GM12878 (cell line): ENCODE measurements around the gene MOAP1. TPM values are rescaled to one million over a fixed set of nuclear protein-coding genes. Genes with fewer than 3 reads are reported as not detected.

ENCODE experiments used
- ATAC-seq: fragments of 200-7000 bp; cut with Tn5 transposase; 3 replicates; pipeline ENCODE4 v1.9.1; 2020; ENCODE audit warnings: mild to moderate bottlenecking, moderate library complexity
- BruUV-seq: library from RNA; stranded (reverse); fragments of 400-500 nt; replicated peaks from 2 replicates; lab custom pipeline; 2021; lab: Mats Ljungman, UMichigan
- CTCF ChIA-PET: fragments of 300-600 bp; sonication (Branson Sonifier 250); formaldehyde crosslinking; extraction: SDS; loops from one replicate; lab custom pipeline; 2021; ENCODE audit warnings: inconsistent platforms; lab: Yijun Ruan, JAX
- POLR2A ChIA-PET: fragments of 350-600 bp; formaldehyde crosslinking; extraction: SDS; loops from one replicate; lab custom pipeline; 2021; ENCODE audit warnings: inconsistent platforms; lab: Charles Lee
- RAD21 ChIA-PET: fragments of 300-600 bp; sonication (Branson Sonifier 250); formaldehyde crosslinking; loops from one replicate; lab custom pipeline; 2023; ENCODE audit warnings: antibody characterized with exemption; ENCODE audit not compliant: unreplicated experiment; lab: Charles Lee
- SMC1A ChIA-PET: fragments of 300-600 bp; sonication (Branson Sonifier 250); formaldehyde crosslinking; loops from one replicate; lab custom pipeline; 2023; ENCODE audit not compliant: unreplicated experiment, uncharacterized antibody; lab: Charles Lee
- DNase-seq: peaks from one replicate; pipeline ENCODE4 v3.0.0-alpha.2; 2011; ENCODE audit warnings: low read depth, low spot score
- FAIRE-seq: peaks from 3 replicates; lab custom pipeline; 2011; peaks lifted over from hg19 to GRCh38; lab: Jason Lieb, UNC
- H2AFZ ChIP-seq: 2 replicates; pipeline ENCODE4 v1.6.0; 2011; ENCODE audit warnings: low read depth, low read length, control low read depth; ENCODE audit not compliant: control insufficient read depth
- H3K27ac ChIP-seq: 2 replicates; pipeline ENCODE4 v1.5.1; 2011; ENCODE audit warnings: control low read depth; ENCODE audit not compliant: control insufficient read depth, insufficient read depth
- H3K27me3 ChIP-seq, 2 experiments: replicated peaks in 1 of 2; 2 replicates each; pipeline versions ENCODE4 v1.6.0 to v1.6.1; 2011; ENCODE audit warnings: low read length in 1 of 2; ENCODE audit not compliant: control insufficient read depth in 2 of 2, insufficient read depth in 2 of 2
- H3K36me3 ChIP-seq, 2 experiments: 2 replicates each; pipeline ENCODE4 v1.5.1; 2011; ENCODE audit warnings: low read length in 1 of 2; ENCODE audit not compliant: control insufficient read depth in 2 of 2, insufficient read depth in 2 of 2
- H3K4me1 ChIP-seq: 2 replicates; pipeline ENCODE4 v1.6.1; 2011; ENCODE audit warnings: mild to moderate bottlenecking, low read length, moderate library complexity, mixed read lengths; ENCODE audit not compliant: control insufficient read depth, insufficient read depth
- H3K4me2 ChIP-seq: 2 replicates; pipeline ENCODE4 v1.6.0; 2011; ENCODE audit warnings: control low read depth; ENCODE audit not compliant: control insufficient read depth, insufficient read depth
- H3K4me3 ChIP-seq: fragments of 200-600 bp; sonication (generic); 2 replicates; pipeline ENCODE4 v1.5.1; 2016
- H3K79me2 ChIP-seq: 2 replicates; pipeline ENCODE4 v1.6.0; 2011; ENCODE audit warnings: low read length; ENCODE audit not compliant: control insufficient read depth, insufficient read depth
- H3K9ac ChIP-seq: 2 replicates; pipeline ENCODE4 v1.8.0; 2011; ENCODE audit warnings: low read length, control low read depth, mixed read lengths; ENCODE audit not compliant: control insufficient read depth, insufficient read depth
- H3K9me3 ChIP-seq: replicated peaks from 3 replicates; pipeline ENCODE4 v1.5.1; 2011; ENCODE audit warnings: mild to moderate bottlenecking, low read length; ENCODE audit not compliant: control insufficient read depth, insufficient read depth
- H4K20me1 ChIP-seq: 2 replicates; pipeline ENCODE4 v1.6.0; 2011; ENCODE audit not compliant: control insufficient read depth, insufficient read depth
- ATF7 ChIP-seq: fragments of 450-650 bp; IDR thresholded peaks from 2 replicates; pipeline ENCODE4 v1.6.1; 2016; ENCODE audit warnings: low read depth, mild to moderate bottlenecking
- BACH1 ChIP-seq: fragments of 450-650 bp; IDR thresholded peaks from 2 replicates; pipeline ENCODE4 v1.6.1; 2017; ENCODE audit warnings: mild to moderate bottlenecking, borderline replicate concordance
- KLF5 ChIP-seq: fragments of 450-650 bp; IDR thresholded peaks from 2 replicates; pipeline ENCODE4 v1.6.1; 2014; ENCODE audit warnings: mild to moderate bottlenecking; ENCODE audit not compliant: partially characterized antibody
- MXI1 ChIP-seq: fragments of 150-350 bp; IDR thresholded peaks from 2 replicates; pipeline ENCODE4 v1.6.1; 2011; ENCODE audit warnings: low read depth, mild to moderate bottlenecking, inconsistent platforms, low read length, improper control_type of control experiment
- RB1 ChIP-seq: fragments of 450-650 bp; formaldehyde crosslinking; IDR thresholded peaks from 2 replicates; pipeline ENCODE4 v1.6.1; 2017; ENCODE audit warnings: mild to moderate bottlenecking, borderline replicate concordance
- SUPT20H ChIP-seq: IDR thresholded peaks from 2 replicates; pipeline ENCODE4 v1.6.1; 2011; ENCODE audit warnings: low read depth, mild to moderate bottlenecking, low read length, moderate library complexity, borderline replicate concordance; ENCODE audit not compliant: control insufficient read depth
- ZBTB11 ChIP-seq: fragments of 450-650 bp; formaldehyde crosslinking; IDR thresholded peaks from 2 replicates; pipeline ENCODE4 v1.5.0; 2022; ENCODE audit warnings: mild to moderate bottlenecking, missing genetic modification characterization
- WGBS: methylation state at CpG from one replicate; pipeline ENCODE4 v1.1.6; 2016; ENCODE audit warnings: low lambda C conversion rate; ENCODE audit not compliant: insufficient replicate concordance, insufficient coverage; ENCODE audit errors: missing lambda C conversion rate; 5-methylcytosine and 5-hydroxymethylcytosine counted together
- in situ Hi-C: fragments of 300-500 bp; cut with MboI; formaldehyde crosslinking; loops from 9 replicates; pipeline ENCODE4 v1.14.3; 2018; ENCODE audit warnings: mixed read lengths
- intact Hi-C: fragments of 100-400 bp; cut with micrococcal nuclease; formaldehyde crosslinking; loops from one replicate; pipeline ENCODE4 v1.14.2; 2022; ENCODE audit not compliant: unreplicated experiment
- polyA plus RNA-seq, 11 experiments: library from polyadenylated mRNA; depleted of rRNA in 4 of 11; unstranded in 6 of 11; stranded (reverse) in 5 of 11; fragments of >200 nt; fragmentation: Nextera tagmentation in 4 of 11; fragmentation: Illumina TruSeq in 1 of 11; extraction: Ambion mirVana in 4 of 11; extraction: Trizol in 1 of 11; gene quantifications; 1 replicate in 1 of 11; 2 replicates in 10 of 11; pipeline versions ENCODE4 v1.2.1 to v1.2.3, GENCODE V29; 2011 to 2016; ENCODE audit warnings: inconsistent platforms in 2 of 11, missing spikeins in 2 of 11, low read depth in 1 of 11
- total RNA-seq, 4 experiments: library from RNA; depleted of rRNA in 3 of 4; stranded (reverse); fragments of >200 nt in 3 of 4; fragmentation: Illumina TruSeq in 1 of 4; extraction: Trizol in 1 of 4; gene quantifications; 2 replicates each; pipeline versions ENCODE4 v1.2.1 to v1.2.3, GENCODE V29; 2013 to 2021
- TF ChIP-seq, protein P1 (sequence below): fragments of 150-350 bp; IDR thresholded peaks from 2 replicates; pipeline ENCODE4 v1.6.1; 2016; ENCODE audit warnings: low read depth, low read length
- TF ChIP-seq, protein P2 (sequence below): IDR thresholded peaks from 2 replicates; pipeline ENCODE4 v1.6.1; 2011; ENCODE audit warnings: low read depth, mild to moderate bottlenecking, low read length, moderate library complexity, borderline replicate concordance; ENCODE audit errors: extremely low read depth
- TF ChIP-seq, protein P3 (sequence below), 3 experiments: IDR thresholded peaks in 2 of 3; conservative IDR thresholded peaks in 1 of 3; 2 replicates each; pipeline ENCODE4 v1.5.1; 2011; ENCODE audit warnings: low read depth in 3 of 3, low read length in 3 of 3, mild to moderate bottlenecking in 3 of 3, control low read depth in 2 of 3, moderate library complexity in 2 of 3, inconsistent platforms in 1 of 3, mixed read lengths in 1 of 3; ENCODE audit not compliant: control insufficient read depth in 2 of 3, insufficient read depth in 1 of 3; ENCODE audit errors: extremely low read depth in 1 of 3

The MOAP1 gene
- total and polyA plus RNA-seq, 10 of the 15 experiments (the other 5 are each of a cell fraction or from before 2014, with no cell fraction given): 3.1 to 51.9 (median 11.4) TPM

DNA sequence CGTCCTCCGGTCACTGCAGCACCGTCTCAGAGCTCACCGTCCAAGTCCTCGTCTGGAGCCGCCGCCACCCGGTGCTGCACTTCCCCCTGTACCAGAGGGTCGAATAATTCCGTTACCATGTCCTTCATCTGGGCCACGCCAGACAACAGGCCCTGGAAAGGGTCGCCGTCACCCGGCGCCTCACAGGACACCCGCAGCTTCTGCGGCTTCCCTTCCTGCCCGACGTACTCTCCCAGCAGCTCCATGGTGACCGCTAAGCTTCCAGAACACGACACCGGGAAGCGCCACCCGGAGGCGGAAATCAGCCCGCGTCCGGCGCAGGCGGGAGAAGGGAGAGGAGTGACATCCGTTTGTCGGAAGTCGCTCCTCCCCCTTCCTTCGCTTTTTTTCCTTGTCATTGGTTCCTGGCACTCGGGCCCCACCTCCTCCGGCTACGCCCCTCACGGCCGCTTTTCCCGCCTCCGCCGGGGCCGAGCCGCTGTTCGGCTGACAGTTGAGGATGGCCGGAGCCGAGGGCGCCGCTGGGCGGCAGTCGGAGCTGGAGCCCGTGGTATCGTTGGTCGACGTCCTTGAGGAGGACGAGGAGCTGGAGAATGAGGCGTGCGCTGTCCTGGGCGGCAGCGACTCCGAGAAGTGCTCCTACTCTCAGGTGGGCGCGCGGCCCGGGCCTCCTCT is 22.2 kb upstream of the MOAP1 start, which contains the start of the genes GON7 and UBR7 (continued):
- TF ChIP-seq, protein P1, sequence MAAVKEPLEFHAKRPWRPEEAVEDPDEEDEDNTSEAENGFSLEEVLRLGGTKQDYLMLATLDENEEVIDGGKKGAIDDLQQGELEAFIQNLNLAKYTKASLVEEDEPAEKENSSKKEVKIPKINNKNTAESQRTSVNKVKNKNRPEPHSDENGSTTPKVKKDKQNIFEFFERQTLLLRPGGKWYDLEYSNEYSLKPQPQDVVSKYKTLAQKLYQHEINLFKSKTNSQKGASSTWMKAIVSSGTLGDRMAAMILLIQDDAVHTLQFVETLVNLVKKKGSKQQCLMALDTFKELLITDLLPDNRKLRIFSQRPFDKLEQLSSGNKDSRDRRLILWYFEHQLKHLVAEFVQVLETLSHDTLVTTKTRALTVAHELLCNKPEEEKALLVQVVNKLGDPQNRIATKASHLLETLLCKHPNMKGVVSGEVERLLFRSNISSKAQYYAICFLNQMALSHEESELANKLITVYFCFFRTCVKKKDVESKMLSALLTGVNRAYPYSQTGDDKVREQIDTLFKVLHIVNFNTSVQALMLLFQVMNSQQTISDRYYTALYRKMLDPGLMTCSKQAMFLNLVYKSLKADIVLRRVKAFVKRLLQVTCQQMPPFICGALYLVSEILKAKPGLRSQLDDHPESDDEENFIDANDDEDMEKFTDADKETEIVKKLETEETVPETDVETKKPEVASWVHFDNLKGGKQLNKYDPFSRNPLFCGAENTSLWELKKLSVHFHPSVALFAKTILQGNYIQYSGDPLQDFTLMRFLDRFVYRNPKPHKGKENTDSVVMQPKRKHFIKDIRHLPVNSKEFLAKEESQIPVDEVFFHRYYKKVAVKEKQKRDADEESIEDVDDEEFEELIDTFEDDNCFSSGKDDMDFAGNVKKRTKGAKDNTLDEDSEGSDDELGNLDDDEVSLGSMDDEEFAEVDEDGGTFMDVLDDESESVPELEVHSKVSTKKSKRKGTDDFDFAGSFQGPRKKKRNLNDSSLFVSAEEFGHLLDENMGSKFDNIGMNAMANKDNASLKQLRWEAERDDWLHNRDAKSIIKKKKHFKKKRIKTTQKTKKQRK: no peak
- TF ChIP-seq RB1 (peak; percentile 99), BACH1 (peak; percentile 51; the same call in 1 of the 2 replicates), ATF7 (peak; percentile 13; the same call in 1 of the 2 replicates), SUPT20H (no peak)
- TF ChIP-seq, protein P2, sequence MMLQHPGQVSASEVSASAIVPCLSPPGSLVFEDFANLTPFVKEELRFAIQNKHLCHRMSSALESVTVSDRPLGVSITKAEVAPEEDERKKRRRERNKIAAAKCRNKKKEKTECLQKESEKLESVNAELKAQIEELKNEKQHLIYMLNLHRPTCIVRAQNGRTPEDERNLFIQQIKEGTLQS: no peak

DNA sequence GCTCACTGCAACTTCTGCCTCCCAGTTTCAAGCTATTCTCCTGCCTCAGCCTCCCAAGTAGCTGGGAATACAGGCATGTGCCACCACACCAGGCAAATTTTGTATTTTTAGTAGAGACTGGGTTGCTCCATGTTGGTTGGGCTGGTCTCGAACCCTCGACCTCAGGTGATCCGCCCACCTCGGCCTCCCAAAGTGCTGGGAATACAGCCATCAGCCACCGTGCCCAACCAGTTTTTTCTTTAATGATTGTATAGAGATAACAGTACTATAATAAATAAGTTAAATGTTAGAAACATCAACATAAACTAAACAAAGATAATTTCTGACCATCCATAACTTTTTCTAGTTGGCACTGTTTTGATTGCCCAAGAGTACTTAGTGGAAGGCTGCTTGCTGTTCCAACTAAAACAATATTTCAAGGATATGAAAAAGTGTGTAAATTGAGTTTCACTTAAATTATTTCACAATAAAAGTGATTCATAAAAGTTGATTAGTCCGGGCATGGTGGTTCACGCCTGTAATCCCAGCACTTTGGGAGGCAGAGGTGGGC is 16.5 kb upstream of the MOAP1 start:
- no peaks in the 10 kb centered on the region for H3K27me3 ChIP-seq
- no peaks in the 10 kb centered on the region; a peak in 1 of 4 replicates for H3K36me3 ChIP-seq
- in situ Hi-C loops: no loop called here
- no peak for ATAC-seq
- ChIA-PET CTCF (no interaction called here), POLR2A (no interaction called here), SMC1A (no interaction called here), RAD21 (no interaction called here)
- no peak for DNase-seq
- H4K20me1 ChIP-seq: no peaks in the 10 kb centered on the region
- H3K4me3 ChIP-seq: no peak overlapping the region
- no peak for FAIRE-seq
- H3K79me2 ChIP-seq: peaks cover 27% of the 10 kb centered on the region
- H3K9me3 ChIP-seq: no peaks in the 10 kb centered on the region
- no peak overlapping the region for H2AFZ ChIP-seq
- no peak overlapping the region for H3K4me2 ChIP-seq
- no peaks in the 10 kb centered on the region for H3K4me1 ChIP-seq
- intact Hi-C loops: no loop called here
- BruUV-seq: no TSS peak
- no peak overlapping the region for H3K27ac ChIP-seq
- H3K9ac ChIP-seq: no peak overlapping the region
- WGBS: 84% methylated on average over 7 of the region's 7 CpGs
- no peak for TF ChIP-seq KLF5
- no peak for TF ChIP-seq MXI1
- TF ChIP-seq, protein P3, sequence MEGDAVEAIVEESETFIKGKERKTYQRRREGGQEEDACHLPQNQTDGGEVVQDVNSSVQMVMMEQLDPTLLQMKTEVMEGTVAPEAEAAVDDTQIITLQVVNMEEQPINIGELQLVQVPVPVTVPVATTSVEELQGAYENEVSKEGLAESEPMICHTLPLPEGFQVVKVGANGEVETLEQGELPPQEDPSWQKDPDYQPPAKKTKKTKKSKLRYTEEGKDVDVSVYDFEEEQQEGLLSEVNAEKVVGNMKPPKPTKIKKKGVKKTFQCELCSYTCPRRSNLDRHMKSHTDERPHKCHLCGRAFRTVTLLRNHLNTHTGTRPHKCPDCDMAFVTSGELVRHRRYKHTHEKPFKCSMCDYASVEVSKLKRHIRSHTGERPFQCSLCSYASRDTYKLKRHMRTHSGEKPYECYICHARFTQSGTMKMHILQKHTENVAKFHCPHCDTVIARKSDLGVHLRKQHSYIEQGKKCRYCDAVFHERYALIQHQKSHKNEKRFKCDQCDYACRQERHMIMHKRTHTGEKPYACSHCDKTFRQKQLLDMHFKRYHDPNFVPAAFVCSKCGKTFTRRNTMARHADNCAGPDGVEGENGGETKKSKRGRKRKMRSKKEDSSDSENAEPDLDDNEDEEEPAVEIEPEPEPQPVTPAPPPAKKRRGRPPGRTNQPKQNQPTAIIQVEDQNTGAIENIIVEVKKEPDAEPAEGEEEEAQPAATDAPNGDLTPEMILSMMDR (IDR thresholded peaks at IDR 0.05 in 2 of 3, conservative IDR thresholded peaks at IDR 0.05 in 1 of 3; ENCODE audit: control insufficient read depth in 2 of 3, extremely low read depth in 1 of 3, insufficient read depth in 1 of 3, low read depth in 3 of 3, low read length in 3 of 3): no peak
- no peak for TF ChIP-seq ZBTB11 (CRISPR knock-in tag)
